T-cell (primary cell): ENCODE results near the gene SMIM35. TPM values are rescaled to one million over a fixed set of nuclear protein-coding genes. Genes with fewer than 3 reads are reported as not detected.
"Not testable (repeated sequence)": the region's sequence is repeated elsewhere in the genome, so short reads cannot be mapped to it uniquely, and the experiment has no call there.

ENCODE experiments used
- ATAC-seq, 4 experiments: fragments of 200-7000 bp in 3 of 4; fragments of 150-1000 bp in 1 of 4; cut with Tn5 transposase; replicated peaks in 1 of 4; 1 replicate in 3 of 4; 2 replicates in 1 of 4; pipeline ENCODE4 v1.10.0; 2021; ENCODE audit warnings: moderate library complexity in 3 of 4, mild to moderate bottlenecking in 2 of 4, moderate number of reproducible peaks in 1 of 4
- CTCF ChIA-PET, 2 donors: fragments of 300-600 bp; sonication (Branson Sonifier 250); formaldehyde crosslinking; loops; one replicate each; lab custom pipeline; 2022; ENCODE audit warnings: antibody characterized with exemption in 2 of 2; lab: Charles Lee
- POLR2A ChIA-PET, 2 donors: fragments of 300-600 bp; sonication (Branson Sonifier 250); formaldehyde crosslinking; loops; one replicate each; lab custom pipeline; 2022; ENCODE audit warnings: antibody characterized with exemption in 2 of 2; lab: Charles Lee
- DNase-seq, 35 experiments: peaks; one replicate each; pipeline versions ENCODE4 v3.0.0 to v3.0.0-alpha.2; 2013 to 2023
- H3K27ac ChIP-seq: one replicate; pipeline ENCODE4 v1.5.1; 2013; ENCODE audit warnings: low read length
- H3K27me3 ChIP-seq, 2 experiments: replicated peaks in 1 of 2; 1 replicate in 1 of 2; 2 replicates in 1 of 2; pipeline versions ENCODE4 v1.6.1 to v1.7.0; 2013; ENCODE audit warnings: low read length in 1 of 2, mixed read lengths in 1 of 2; ENCODE audit not compliant: control insufficient read depth in 2 of 2, insufficient read depth in 2 of 2; ENCODE audit errors: extremely low read depth in 1 of 2
- H3K36me3 ChIP-seq, 2 donors: 1 replicate in 1 of 2; 2 replicates in 1 of 2; pipeline versions ENCODE4 v1.6.1 to v1.7.0; 2013; ENCODE audit warnings: low read length in 1 of 2; ENCODE audit not compliant: control insufficient read depth in 2 of 2, insufficient read depth in 1 of 2; ENCODE audit errors: extremely low read depth in 1 of 2
- H3K4me1 ChIP-seq, 2 experiments: 1 replicate in 1 of 2; 2 replicates in 1 of 2; pipeline versions ENCODE4 v1.6.1 to v1.7.0; 2013; ENCODE audit warnings: low read length in 2 of 2, mixed read lengths in 1 of 2; ENCODE audit not compliant: insufficient read depth in 2 of 2, control insufficient read depth in 1 of 2; ENCODE audit errors: extremely low read depth in 1 of 2
- H3K4me3 ChIP-seq, 2 donors: 1 replicate in 1 of 2; 2 replicates in 1 of 2; pipeline versions ENCODE4 v1.5.1 to v1.7.0; 2013; ENCODE audit warnings: mild to moderate bottlenecking in 2 of 2, low read length in 1 of 2, moderate library complexity in 1 of 2; ENCODE audit not compliant: control insufficient read depth in 1 of 2; ENCODE audit errors: extremely low read depth in 1 of 2
- H3K9me3 ChIP-seq: 2 replicates; pipeline ENCODE4 v1.7.0; 2013
- H3K27ac Mint-ChIP-seq, 2 donors: one replicate each; pipeline ENCODE4 v1.8.0; 2020 to 2021; ENCODE audit warnings: mild to moderate bottlenecking in 2 of 2, mixed read lengths in 2 of 2
- H3K27me3 Mint-ChIP-seq, 2 donors: one replicate each; pipeline ENCODE4 v1.8.0; 2021 to 2022; ENCODE audit warnings: mixed read lengths in 2 of 2
- H3K36me3 Mint-ChIP-seq: one replicate; pipeline ENCODE4 v1.8.0; 2021; ENCODE audit warnings: mixed read lengths
- H3K4me1 Mint-ChIP-seq, 3 donors: one replicate each; pipeline ENCODE4 v1.8.0; 2020 to 2022; ENCODE audit warnings: mixed read lengths in 3 of 3, mild to moderate bottlenecking in 1 of 3
- H3K4me3 Mint-ChIP-seq, 3 donors: one replicate each; pipeline ENCODE4 v1.8.0; 2020 to 2022; ENCODE audit warnings: mild to moderate bottlenecking in 3 of 3, mixed read lengths in 3 of 3, moderate library complexity in 3 of 3
- H3K9me3 Mint-ChIP-seq, 3 donors: one replicate each; pipeline ENCODE4 v1.8.0; 2020 to 2022; ENCODE audit warnings: mixed read lengths in 3 of 3
- WGBS: methylation state at CpG from one replicate; pipeline ENCODE4 v1.1.5; 2013; ENCODE audit warnings: missing lambda C conversion rate; ENCODE audit not compliant: insufficient coverage; 5-methylcytosine and 5-hydroxymethylcytosine counted together
- total RNA-seq, 35 experiments: library from RNA in 6 of 35; stranded (reverse) in 6 of 35; fragments of 120-200 nt in 1 of 35; gene quantifications; one replicate each; pipeline versions ENCODE4 v1.2.1 to v1.2.4 and lab custom pipeline; 2013 to 2026

SMIM35 gene
- total RNA-seq, 5 donors from 2014 or later (not counting 1 experiment from before 2014, with no cell fraction given) = 0.28 to 1.0 (median 0.36) TPM

DNA sequence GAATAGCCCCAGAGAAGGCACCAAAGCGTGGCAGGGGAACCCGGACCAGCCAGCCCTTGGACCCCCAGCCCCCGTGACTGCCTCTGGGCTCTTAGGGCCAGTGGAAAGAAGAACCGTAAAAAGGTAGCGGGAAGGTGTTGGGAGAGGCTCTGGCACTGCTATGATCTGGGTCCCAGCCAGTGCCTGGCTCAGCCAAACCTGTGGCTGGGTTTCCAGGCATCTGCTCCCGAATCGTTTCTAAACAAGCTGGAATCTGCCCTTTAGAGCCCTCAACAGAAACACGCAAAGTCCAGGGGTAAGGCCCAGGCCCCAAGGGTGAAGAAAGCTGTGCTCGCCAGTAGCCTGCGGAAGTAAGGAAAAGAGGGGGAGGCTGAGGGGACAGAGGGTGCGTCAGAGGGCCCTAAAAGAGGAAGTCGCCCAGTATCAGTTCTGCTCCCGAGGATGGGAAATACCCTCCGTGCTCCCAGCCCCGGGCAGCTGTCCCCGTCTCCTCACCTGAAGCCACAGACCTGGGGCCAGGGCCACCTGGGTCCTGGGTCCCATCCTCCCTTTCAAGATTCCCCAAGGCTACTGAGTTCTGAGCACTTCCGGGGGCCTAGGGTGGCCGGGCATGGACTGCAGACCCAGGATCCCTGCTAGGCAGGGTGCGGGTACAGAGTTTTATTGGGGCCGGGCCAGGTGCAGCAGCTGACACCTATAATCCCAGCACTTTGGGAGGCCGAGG lies 75.9 kb downstream of the SMIM35 start:
- Mint-ChIP-seq H3K27ac (peak overlapping the region; percentile 99 to 100), H3K4me3 (peak overlapping the region in 1 of 3 donors; percentile 42), H3K9me3 (peaks cover 0 to 4% (median 4%) of the 10 kb centered on the region in 3 donors), H3K4me1 (peaks cover 94 to 100% (median 99%) of the 10 kb centered on the region in 3 donors), H3K36me3 (peaks cover 3% of the 10 kb centered on the region), H3K27me3 (no peaks in the 10 kb centered on the region)
- DNase-seq (peak in 3 of 35 experiments; percentile 22 to 65 (median 28)), ATAC-seq (peak in 1 of 4 experiments; percentile 15)
- Histone ChIP-seq H3K27me3 (no peaks in the 10 kb centered on the region), H3K36me3 (no peaks in the 10 kb centered on the region), H3K9me3 (no peaks in the 10 kb centered on the region), H3K4me1 (peaks cover 38 to 99% of the 10 kb centered on the region in 2 experiments), H3K4me3 (no peak overlapping the region), H3K27ac (peak overlapping the region; percentile 88)
- POLR2A ChIA-PET = no interaction called here
- CTCF ChIA-PET = interaction anchor here in 1 of 2 donors (0.6 kb wide), 1 partner anchor 44 kb away, joined by 4 read pairs; no protein-coding TSS in a partner anchor
- whole genome bisulfite sequencing = 85% methylated on average over 15 of the region's 21 CpGs

DNA sequence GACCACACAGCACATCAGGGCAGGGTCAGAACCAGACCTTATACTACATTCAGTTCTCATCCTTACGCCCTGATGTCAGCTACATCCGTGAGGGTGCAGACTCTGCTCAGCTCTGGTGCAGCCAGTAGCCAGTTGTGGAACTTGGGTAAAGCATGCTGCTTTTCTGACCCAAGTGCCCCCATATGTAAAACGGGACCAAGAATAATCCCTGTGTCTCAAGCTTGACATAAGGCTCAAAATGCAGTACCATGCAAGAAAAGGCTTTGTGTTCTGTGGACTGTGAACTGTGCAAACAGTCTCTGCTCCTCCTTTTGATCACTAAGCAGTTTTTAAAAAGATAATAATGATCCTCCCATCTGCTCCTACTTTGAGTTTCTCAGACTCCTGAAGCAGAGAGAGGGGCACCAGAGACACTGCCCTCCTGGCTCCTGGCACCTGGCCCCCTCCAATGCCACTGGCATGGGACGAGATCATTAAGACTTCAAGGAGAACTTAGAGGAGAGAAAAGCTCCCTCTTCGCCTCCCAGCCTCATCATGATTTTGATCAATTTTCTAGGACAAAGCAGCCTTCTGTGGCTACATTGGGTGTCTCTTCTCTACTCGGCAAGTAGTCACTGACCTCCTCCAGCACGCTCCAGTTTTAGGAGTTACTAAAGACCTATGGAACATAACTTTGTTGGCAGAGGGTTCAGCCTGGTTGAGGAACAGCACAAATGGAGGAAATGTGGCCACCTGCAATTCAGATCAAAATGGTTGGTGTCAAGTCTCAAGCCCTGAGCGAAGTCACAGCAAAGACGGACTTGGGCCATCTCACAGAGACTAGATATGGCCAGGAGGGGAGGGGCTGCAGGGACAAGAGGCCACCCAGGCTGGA lies 76.7 kb downstream of the SMIM35 start:
- DNase-seq (no peak), ATAC-seq (no peak)
- Histone ChIP-seq H3K4me3 (no peak overlapping the region), H3K9me3 (no peaks in the 10 kb centered on the region), H3K27ac (peak overlapping the region; percentile 88), H3K4me1 (peaks cover 31 to 99% of the 10 kb centered on the region in 2 experiments), H3K36me3 (no peaks in the 10 kb centered on the region), H3K27me3 (no peaks in the 10 kb centered on the region)
- Mint-ChIP-seq H3K4me3 (peak overlapping the region in 1 of 3 donors; percentile 20), H3K27ac (peak overlapping the region; percentile 99 to 100), H3K4me1 (peaks cover 94 to 100% (median 99%) of the 10 kb centered on the region in 3 donors), H3K9me3 (peaks cover 0 to 4% (median 4%) of the 10 kb centered on the region in 3 donors), H3K36me3 (peaks cover 3% of the 10 kb centered on the region), H3K27me3 (no peaks in the 10 kb centered on the region)
- 80% methylated on average over 6 of the region's 9 CpGs for WGBS
- ChIA-PET POLR2A (no interaction called here), CTCF (interaction anchor here in 1 of 2 donors (0.6 kb wide), 1 partner anchor 45 kb away, joined by 4 read pairs; no protein-coding TSS in a partner anchor)

GRCh38 chr11:118008271-118008911 lies 78.4 kb downstream of the SMIM35 start:
- Histone ChIP-seq H3K4me1 (peaks cover 33 to 99% of the 10 kb centered on the region in 2 experiments), H3K9me3 (no peaks in the 10 kb centered on the region), H3K4me3 (peak overlapping the region; percentile 18 to 20), H3K27me3 (no peaks in the 10 kb centered on the region), H3K27ac (peak overlapping the region; percentile 88), H3K36me3 (no peaks in the 10 kb centered on the region)
- Mint-ChIP-seq H3K27ac (peak overlapping the region; percentile 99 to 100), H3K4me1 (peaks cover 94 to 100% (median 99%) of the 10 kb centered on the region in 3 donors), H3K4me3 (peak overlapping the region; percentile 65 to 85 (median 69)), H3K36me3 (peaks cover 3% of the 10 kb centered on the region), H3K27me3 (no peaks in the 10 kb centered on the region), H3K9me3 (peaks cover 0 to 9% (median 3%) of the 10 kb centered on the region in 3 donors)
- POLR2A ChIA-PET = no interaction called here
- ATAC-seq (no peak), DNase-seq (no peak)
- WGBS = 60% methylated on average over 2 of the region's 4 CpGs
- CTCF ChIA-PET = interaction anchor here in 1 of 2 donors (0.6 to 0.8 kb wide), 2 partner anchors 43 to 45 kb away, joined by 3 read pairs; no protein-coding TSS in a partner anchor

DNA sequence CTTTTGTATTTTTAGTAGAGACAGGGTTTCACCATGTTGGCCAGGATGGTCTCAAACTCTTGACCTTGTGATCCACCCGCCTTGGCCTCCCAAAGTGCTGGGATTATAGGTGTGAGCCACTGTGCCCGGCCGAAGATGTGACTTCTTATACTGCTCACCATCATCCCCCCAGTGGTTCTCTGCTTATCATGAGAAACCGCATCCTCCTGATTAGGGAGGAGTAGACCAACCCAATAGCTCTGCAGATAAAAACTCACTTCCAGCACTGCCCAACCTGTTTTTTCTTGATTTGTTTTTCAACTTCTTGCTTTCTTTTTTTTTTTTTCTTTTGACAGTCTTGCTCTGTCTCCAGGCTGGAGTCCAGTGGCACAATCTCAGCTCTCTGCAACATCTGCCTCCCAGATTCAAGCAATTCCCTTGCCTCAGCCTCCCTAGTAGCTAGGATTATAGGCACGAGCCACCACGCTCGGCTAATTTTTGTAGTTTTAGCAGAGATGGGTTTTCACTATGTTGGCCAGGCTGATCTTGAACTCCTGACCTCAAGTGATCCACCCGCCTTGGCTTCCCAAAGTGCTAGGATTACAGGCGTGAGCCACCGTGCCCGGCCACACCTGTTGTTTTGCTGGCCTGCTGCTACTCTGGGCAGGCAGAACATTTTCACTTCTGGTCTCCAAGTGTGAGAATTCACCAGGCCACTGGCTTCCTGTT lies 79.0 kb downstream of the SMIM35 start:
- not testable (repeated sequence) for H3K9me3 Mint-ChIP-seq, H3K36me3 Mint-ChIP-seq, H3K36me3 ChIP-seq, H3K27me3 ChIP-seq, H3K9me3 ChIP-seq, H3K27me3 Mint-ChIP-seq
- H3K4me1 Mint-ChIP-seq = peaks cover 94 to 100% (median 99%) of the 10 kb centered on the region in 3 donors
- peak in 7 of 35 experiments; percentile 27 to 67 (median 37) for DNase-seq
- ATAC-seq = peak; percentile 37 to 56 (median 48)
- WGBS = 12% methylated on average over 6 of the region's 11 CpGs
- ChIA-PET POLR2A (interaction anchor here (0.6 kb wide), 3 partner anchors 14 to 679 kb away, joined by 3 to 11 read pairs (median 4); no protein-coding TSS in a partner anchor), CTCF (interaction anchor here (0.6 to 1.0 kb wide), 7 partner anchors 24 to 721 kb away, joined by 3 to 5 read pairs (median 3); no protein-coding TSS in a partner anchor)
- Histone ChIP-seq H3K4me3 (peak overlapping the region; percentile 18 to 20), H3K27ac (peak overlapping the region; percentile 88), H3K4me1 (peaks cover 39 to 99% of the 10 kb centered on the region in 2 experiments)
- peak overlapping the region; percentile 99 to 100 for H3K27ac Mint-ChIP-seq
- H3K4me3 Mint-ChIP-seq = peak overlapping the region; percentile 65 to 85 (median 69)

- H3K4me1 Mint-ChIP-seq = peaks cover 94 to 100% (median 99%) of the 10 kb centered on the region in 3 donors
- H3K4me3 ChIP-seq = no peak overlapping the region
- 14% methylated on average over 1 of the region's 5 CpGs for WGBS
- no peaks in the 10 kb centered on the region for H3K36me3 ChIP-seq
- peak in 1 of 35 experiments; percentile 35 for DNase-seq
- ATAC-seq = peak in 1 of 4 experiments; percentile 43
- no peaks in the 10 kb centered on the region for H3K27me3 ChIP-seq
- ChIA-PET CTCF (interaction anchor here (0.6 to 1.0 kb wide), 6 partner anchors 24 to 721 kb away, joined by 3 to 5 read pairs (median 4); no protein-coding TSS in a partner anchor), POLR2A (interaction anchor here (0.6 kb wide), 3 partner anchors 15 to 678 kb away, joined by 3 to 11 read pairs (median 4); no protein-coding TSS in a partner anchor)
- H3K4me3 Mint-ChIP-seq = peak overlapping the region; percentile 65 to 85 (median 69)
- peaks cover 3% of the 10 kb centered on the region for H3K36me3 Mint-ChIP-seq
- peak overlapping the region; percentile 99 to 100 for H3K27ac Mint-ChIP-seq
- peak overlapping the region; percentile 88 for H3K27ac ChIP-seq
- H3K9me3 Mint-ChIP-seq = peaks cover 0 to 9% (median 3%) of the 10 kb centered on the region in 3 donors
- H3K4me1 ChIP-seq = peaks cover 45 to 99% of the 10 kb centered on the region in 2 experiments
- no peaks in the 10 kb centered on the region for H3K27me3 Mint-ChIP-seq
- H3K9me3 ChIP-seq = no peaks in the 10 kb centered on the region
Measured at GRCh38 chr11:118007040-118007439, 79.7 kb downstream of the SMIM35 start.
